ENCODE measurements around the gene KCNMA1.

Gene KCNMA1

DNA sequence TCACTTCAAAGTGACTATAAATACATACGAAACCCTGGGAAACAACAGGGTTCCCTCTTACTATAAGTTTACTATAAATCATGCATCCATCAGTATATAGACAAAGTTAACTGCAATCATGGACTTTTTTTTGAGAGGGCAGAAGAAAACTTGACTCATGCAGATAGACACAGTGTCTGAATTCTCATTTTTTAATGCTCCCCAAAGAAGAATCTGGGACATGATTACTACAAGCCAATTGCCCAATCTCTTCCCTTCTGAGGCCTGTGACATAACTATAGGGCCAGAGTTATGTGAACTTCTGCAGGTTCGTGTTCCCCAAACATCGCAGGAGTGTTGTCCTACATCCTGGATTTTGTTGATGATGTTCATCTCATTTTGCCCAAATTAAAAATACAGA is 376.5 kb downstream of the KCNMA1 start:
- Histone ChIP-seq H4K91ac (ENCODE audit: low read length) (no peak overlapping the region), H3K18ac (ENCODE audit: low read depth in 1 of 2, low read length in 2 of 2) (no peak overlapping the region), H3K27me3 (ENCODE audit: control insufficient read depth in 1 of 2, insufficient read depth in 1 of 2, low read length in 2 of 2) (no peaks in the 10 kb centered on the region), H2BK15ac (ENCODE audit: low read depth, poor library complexity, severe bottlenecking) (no peak overlapping the region), H3K23ac (ENCODE audit: low read length in 2 of 2) (no peak overlapping the region), H2BK5ac (ENCODE audit: low read depth, low read length, poor library complexity, severe bottlenecking) (no peak overlapping the region), H3K4me2 (ENCODE audit: low read length, poor library complexity, severe bottlenecking) (no peak overlapping the region), H3K14ac (ENCODE audit: low read length in 2 of 2) (no peak overlapping the region), H4K8ac (ENCODE audit: low read length) (no peak overlapping the region), H3K4me3 (ENCODE audit: insufficient read depth in 1 of 2, low read depth in 1 of 2, low read length in 2 of 2) (no peak overlapping the region), H3K9ac (ENCODE audit: low read length) (no peak overlapping the region), H2AK5ac (ENCODE audit: low read length, severe bottlenecking) (no peak overlapping the region), H2AFZ (ENCODE audit: low read depth, low read length) (no peak overlapping the region), H2BK12ac (ENCODE audit: low read length in 2 of 2) (no peak overlapping the region), H3K9me3 (ENCODE audit: control insufficient read depth, low read length) (no peaks in the 10 kb centered on the region), H2BK120ac (ENCODE audit: low read depth, low read length) (no peak overlapping the region), H3K4me1 (ENCODE audit: control insufficient read depth, insufficient read depth, low read depth, low read length) (no peaks in the 10 kb centered on the region), H3K79me1 (replicated peaks; ENCODE audit: low read length, poor library complexity, severe bottlenecking) (peaks cover 3% of the 10 kb centered on the region), H3K27ac (ENCODE audit: low read length, poor library complexity, severe bottlenecking) (no peak overlapping the region), H3K36me3 (ENCODE audit: control insufficient read depth in 1 of 2, insufficient read depth in 2 of 2, low read depth in 1 of 2, low read length in 2 of 2) (no peaks in the 10 kb centered on the region), H3K4ac (ENCODE audit: low read depth in 1 of 2, low read length in 2 of 2) (no peak overlapping the region)
- DNase-seq, result no peak
- 100% methylated on average over 1 of the region's 3 CpGs for WGBS

DNA sequence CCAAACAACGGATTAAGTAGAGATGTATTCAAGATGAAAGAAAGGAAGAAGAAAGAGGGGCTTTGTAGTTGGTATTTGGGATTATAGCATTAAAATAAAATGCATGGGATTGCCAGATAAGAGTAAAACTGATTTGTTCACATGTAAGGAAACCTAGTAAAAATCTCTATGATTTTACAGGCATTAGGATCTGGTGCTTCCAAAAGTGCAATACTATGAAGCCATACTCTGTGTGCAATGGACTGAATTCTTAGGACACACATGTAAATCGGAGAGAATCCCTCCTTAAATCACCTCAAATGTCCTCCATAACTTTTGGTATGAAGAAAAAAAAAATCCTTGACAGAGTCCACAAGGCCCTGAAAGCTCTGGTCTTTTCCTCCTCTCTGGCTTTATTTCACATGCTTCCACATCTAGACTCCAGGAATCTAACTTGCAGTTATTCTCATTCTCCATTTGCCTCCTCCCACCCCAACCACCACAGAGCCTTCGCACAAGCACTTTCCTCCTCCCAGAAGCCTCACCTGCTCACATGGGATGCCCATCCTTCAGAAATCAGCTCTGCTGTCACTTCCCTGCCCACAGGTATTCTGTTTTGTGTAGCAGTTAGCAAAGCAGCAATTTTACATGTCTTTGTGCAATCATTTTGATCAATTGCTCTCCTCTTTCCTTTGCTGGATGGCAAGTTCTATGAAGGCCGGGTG is 378.3 kb downstream of the KCNMA1 start:
- H2BK5ac ChIP-seq (ENCODE audit: low read depth, low read length, poor library complexity, severe bottlenecking), result no peak overlapping the region
- DNase-seq, result no peak
- H3K27ac ChIP-seq (ENCODE audit: low read length, poor library complexity, severe bottlenecking), result no peak overlapping the region
- no peak overlapping the region for H2AFZ ChIP-seq (ENCODE audit: low read depth, low read length)
- peak overlapping the region; percentile 42 for H4K8ac ChIP-seq (ENCODE audit: low read length)
- no peak overlapping the region for H2BK120ac ChIP-seq (ENCODE audit: low read depth, low read length)
- no peak overlapping the region for H3K4me3 ChIP-seq (ENCODE audit: insufficient read depth in 1 of 2, low read depth in 1 of 2, low read length in 2 of 2)
- no peak overlapping the region for H3K4ac ChIP-seq (ENCODE audit: low read depth in 1 of 2, low read length in 2 of 2)
- H2BK12ac ChIP-seq (ENCODE audit: low read length in 2 of 2), result peak overlapping the region in 1 of 2 experiments; percentile 24
- H3K36me3 ChIP-seq (ENCODE audit: control insufficient read depth in 1 of 2, insufficient read depth in 2 of 2, low read depth in 1 of 2, low read length in 2 of 2), result no peaks in the 10 kb centered on the region
- no peak overlapping the region for H4K91ac ChIP-seq (ENCODE audit: low read length)
- H3K18ac ChIP-seq (ENCODE audit: low read depth in 1 of 2, low read length in 2 of 2), result no peak overlapping the region
- H3K4me1 ChIP-seq (ENCODE audit: control insufficient read depth, insufficient read depth, low read depth, low read length), result no peaks in the 10 kb centered on the region
- H3K4me2 ChIP-seq (ENCODE audit: low read length, poor library complexity, severe bottlenecking), result no peak overlapping the region
- no peak overlapping the region for H3K23ac ChIP-seq (ENCODE audit: low read length in 2 of 2)
- H3K27me3 ChIP-seq (ENCODE audit: control insufficient read depth in 1 of 2, insufficient read depth in 1 of 2, low read length in 2 of 2), result no peaks in the 10 kb centered on the region
- peaks cover 3% of the 10 kb centered on the region for H3K79me1 ChIP-seq (replicated peaks; ENCODE audit: low read length, poor library complexity, severe bottlenecking)
- H3K9ac ChIP-seq (ENCODE audit: low read length), result no peak overlapping the region
- H2AK5ac ChIP-seq (ENCODE audit: low read length, severe bottlenecking), result no peak overlapping the region
- H2BK15ac ChIP-seq (ENCODE audit: low read depth, poor library complexity, severe bottlenecking), result no peak overlapping the region
- H3K14ac ChIP-seq (ENCODE audit: low read length in 2 of 2), result no peak overlapping the region
- no peaks in the 10 kb centered on the region for H3K9me3 ChIP-seq (ENCODE audit: control insufficient read depth, low read length)
- 91% methylated on average over 4 of the region's 4 CpGs for WGBS

DNA sequence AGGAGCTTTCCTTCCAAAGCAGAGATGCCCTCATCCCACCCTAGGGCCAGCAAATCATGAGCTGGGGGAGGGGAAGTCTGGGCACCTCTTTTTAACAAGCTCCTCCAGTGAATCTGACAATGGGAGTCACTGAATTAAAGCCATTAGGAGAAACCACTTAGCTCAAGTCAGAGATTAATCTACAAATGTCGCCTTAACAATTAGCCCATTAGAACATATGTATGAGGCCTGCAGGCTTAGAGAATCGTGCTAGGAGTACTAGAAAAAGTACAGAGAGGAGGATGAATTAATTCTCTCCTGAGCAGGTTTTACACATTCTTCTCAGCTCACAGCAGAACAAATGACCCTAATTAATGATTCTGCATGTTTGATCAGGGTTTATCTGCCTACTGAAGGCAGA is 381.3 kb downstream of the KCNMA1 start:
- Histone ChIP-seq H3K4me2 (ENCODE audit: low read length, poor library complexity, severe bottlenecking) (no peak overlapping the region), H3K9me3 (ENCODE audit: control insufficient read depth, low read length) (no peaks in the 10 kb centered on the region), H3K18ac (ENCODE audit: low read depth in 1 of 2, low read length in 2 of 2) (no peak overlapping the region), H2BK12ac (ENCODE audit: low read length in 2 of 2) (no peak overlapping the region), H3K9ac (ENCODE audit: low read length) (no peak overlapping the region), H3K27me3 (ENCODE audit: control insufficient read depth in 1 of 2, insufficient read depth in 1 of 2, low read length in 2 of 2) (no peaks in the 10 kb centered on the region), H3K79me1 (replicated peaks; ENCODE audit: low read length, poor library complexity, severe bottlenecking) (peaks cover 1% of the 10 kb centered on the region), H3K4me1 (ENCODE audit: control insufficient read depth, insufficient read depth, low read depth, low read length) (no peaks in the 10 kb centered on the region), H3K36me3 (ENCODE audit: control insufficient read depth in 1 of 2, insufficient read depth in 2 of 2, low read depth in 1 of 2, low read length in 2 of 2) (no peaks in the 10 kb centered on the region), H2BK5ac (ENCODE audit: low read depth, low read length, poor library complexity, severe bottlenecking) (no peak overlapping the region), H3K27ac (ENCODE audit: low read length, poor library complexity, severe bottlenecking) (no peak overlapping the region), H3K14ac (ENCODE audit: low read length in 2 of 2) (no peak overlapping the region), H2AK5ac (ENCODE audit: low read length, severe bottlenecking) (no peak overlapping the region), H4K91ac (ENCODE audit: low read length) (no peak overlapping the region), H3K23ac (ENCODE audit: low read length in 2 of 2) (no peak overlapping the region), H4K8ac (ENCODE audit: low read length) (no peak overlapping the region), H2AFZ (ENCODE audit: low read depth, low read length) (no peak overlapping the region), H3K4me3 (ENCODE audit: insufficient read depth in 1 of 2, low read depth in 1 of 2, low read length in 2 of 2) (no peak overlapping the region), H2BK15ac (ENCODE audit: low read depth, poor library complexity, severe bottlenecking) (no peak overlapping the region), H3K4ac (ENCODE audit: low read depth in 1 of 2, low read length in 2 of 2) (no peak overlapping the region), H2BK120ac (ENCODE audit: low read depth, low read length) (no peak overlapping the region)
- no peak for DNase-seq
- 100% methylated on average over 1 of the region's 2 CpGs for WGBS

DNA sequence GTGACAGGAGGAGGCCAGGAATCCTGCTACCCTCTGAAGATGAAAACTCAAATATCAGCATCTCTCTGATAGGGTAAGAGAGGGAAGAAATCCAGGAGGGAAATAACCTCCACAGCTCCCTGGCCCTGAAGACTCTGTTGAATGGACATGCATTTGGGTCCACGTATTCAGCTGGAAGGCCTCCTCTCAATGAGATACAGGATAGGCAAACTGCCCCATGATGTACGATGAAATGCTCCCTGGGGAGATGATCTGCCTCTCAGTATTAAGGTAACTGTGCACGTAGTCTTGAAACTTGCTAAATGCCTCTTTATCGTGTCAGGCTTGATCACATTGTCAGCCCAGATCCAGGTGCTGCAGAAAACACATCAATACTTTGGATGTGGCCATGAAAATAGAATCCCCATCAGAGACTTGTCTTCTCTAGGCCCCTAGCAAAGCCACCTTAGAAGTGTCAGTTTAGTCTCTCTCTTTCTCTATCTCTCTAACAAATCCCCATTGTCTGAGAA is 384.0 kb downstream of the KCNMA1 start:
- Histone ChIP-seq H3K4me1 (ENCODE audit: control insufficient read depth, insufficient read depth, low read depth, low read length) (no peaks in the 10 kb centered on the region), H3K27me3 (ENCODE audit: control insufficient read depth in 1 of 2, insufficient read depth in 1 of 2, low read length in 2 of 2) (no peaks in the 10 kb centered on the region), H2BK12ac (ENCODE audit: low read length in 2 of 2) (no peak overlapping the region), H2AFZ (ENCODE audit: low read depth, low read length) (no peak overlapping the region), H3K4me2 (ENCODE audit: low read length, poor library complexity, severe bottlenecking) (no peak overlapping the region), H3K4me3 (ENCODE audit: insufficient read depth in 1 of 2, low read depth in 1 of 2, low read length in 2 of 2) (no peak overlapping the region), H2AK5ac (ENCODE audit: low read length, severe bottlenecking) (no peak overlapping the region), H4K91ac (ENCODE audit: low read length) (no peak overlapping the region), H3K9ac (ENCODE audit: low read length) (no peak overlapping the region), H3K18ac (ENCODE audit: low read depth in 1 of 2, low read length in 2 of 2) (peak overlapping the region; percentile 4 to 24), H4K8ac (ENCODE audit: low read length) (no peak overlapping the region), H2BK5ac (ENCODE audit: low read depth, low read length, poor library complexity, severe bottlenecking) (no peak overlapping the region), H2BK120ac (ENCODE audit: low read depth, low read length) (no peak overlapping the region), H3K23ac (ENCODE audit: low read length in 2 of 2) (no peak overlapping the region), H3K79me1 (replicated peaks; ENCODE audit: low read length, poor library complexity, severe bottlenecking) (peaks cover 1% of the 10 kb centered on the region), H3K27ac (ENCODE audit: low read length, poor library complexity, severe bottlenecking) (no peak overlapping the region), H2BK15ac (ENCODE audit: low read depth, poor library complexity, severe bottlenecking) (no peak overlapping the region), H3K9me3 (ENCODE audit: control insufficient read depth, low read length) (no peaks in the 10 kb centered on the region), H3K14ac (ENCODE audit: low read length in 2 of 2) (no peak overlapping the region), H3K36me3 (ENCODE audit: control insufficient read depth in 1 of 2, insufficient read depth in 2 of 2, low read depth in 1 of 2, low read length in 2 of 2) (no peaks in the 10 kb centered on the region), H3K4ac (ENCODE audit: low read depth in 1 of 2, low read length in 2 of 2) (no peak overlapping the region)
- DNase-seq, result no peak
- WGBS, result 92% methylated on average over 4 of the region's 4 CpGs

Measured in mesenchymal stem cell (in vitro differentiated cells and primary cell).